SK-N-SH treated with all-trans-retinoic acid at 6 μM for 48 hours (cell line): ENCODE measurements around the gene S100A1.

Source experiments
- ARNTL ChIP-seq: fragments of 450-650 bp; formaldehyde crosslinking; IDR thresholded peaks from 2 replicates; pipeline ENCODE4 v1.5.0; 2020; ENCODE audit warnings: low read depth, mild to moderate bottlenecking, moderate library complexity, borderline replicate concordance
- BACH2 ChIP-seq: fragments of 250-450 bp; sonication (Bioruptor Pico); IDR thresholded peaks from 2 replicates; pipeline ENCODE4 v1.9.0; 2021; ENCODE audit warnings: mild to moderate bottlenecking, borderline replicate concordance
- CREB5 ChIP-seq: fragments of 250-450 bp; sonication (Bioruptor Pico); IDR thresholded peaks from 2 replicates; pipeline ENCODE4 v1.5.1; 2020; ENCODE audit warnings: low read depth, mild to moderate bottlenecking, moderate library complexity
- OSR1 ChIP-seq: fragments of 250-450 bp; sonication (Bioruptor Pico); IDR thresholded peaks from 2 replicates; pipeline ENCODE4 v1.8.0; 2022; ENCODE audit warnings: moderate library complexity, mild to moderate bottlenecking, inconsistent platforms
- RARB ChIP-seq: fragments of 250-450 bp; sonication (Bioruptor Pico); IDR thresholded peaks from 2 replicates; pipeline ENCODE4 v1.8.0; 2021; ENCODE audit warnings: mild to moderate bottlenecking, moderate library complexity
- TCF4 ChIP-seq: fragments of 250-450 bp; sonication (Bioruptor Pico); IDR thresholded peaks from 2 replicates; pipeline ENCODE4 v1.8.0; 2021; ENCODE audit warnings: mild to moderate bottlenecking, moderate library complexity, borderline replicate concordance
- ZC3H10 ChIP-seq: fragments of 250-450 bp; sonication (Bioruptor Pico); IDR thresholded peaks from 2 replicates; pipeline ENCODE4 v1.5.1; 2021; ENCODE audit warnings: mild to moderate bottlenecking, moderate library complexity
- ZFP3 ChIP-seq: fragments of 250-450 bp; sonication (Bioruptor Pico); IDR thresholded peaks from 2 replicates; pipeline ENCODE4 v1.5.0; 2020; ENCODE audit warnings: mild to moderate bottlenecking, moderate library complexity
- ZFP30 ChIP-seq: fragments of 450-650 bp; formaldehyde crosslinking; IDR thresholded peaks from 2 replicates; pipeline ENCODE4 v1.5.0; 2022; ENCODE audit warnings: mild to moderate bottlenecking, moderate library complexity
- ZNF8 ChIP-seq: fragments of 450-650 bp; formaldehyde crosslinking; IDR thresholded peaks from 2 replicates; pipeline ENCODE4 v1.5.0; 2020; ENCODE audit warnings: mild to moderate bottlenecking, moderate library complexity

DNA sequence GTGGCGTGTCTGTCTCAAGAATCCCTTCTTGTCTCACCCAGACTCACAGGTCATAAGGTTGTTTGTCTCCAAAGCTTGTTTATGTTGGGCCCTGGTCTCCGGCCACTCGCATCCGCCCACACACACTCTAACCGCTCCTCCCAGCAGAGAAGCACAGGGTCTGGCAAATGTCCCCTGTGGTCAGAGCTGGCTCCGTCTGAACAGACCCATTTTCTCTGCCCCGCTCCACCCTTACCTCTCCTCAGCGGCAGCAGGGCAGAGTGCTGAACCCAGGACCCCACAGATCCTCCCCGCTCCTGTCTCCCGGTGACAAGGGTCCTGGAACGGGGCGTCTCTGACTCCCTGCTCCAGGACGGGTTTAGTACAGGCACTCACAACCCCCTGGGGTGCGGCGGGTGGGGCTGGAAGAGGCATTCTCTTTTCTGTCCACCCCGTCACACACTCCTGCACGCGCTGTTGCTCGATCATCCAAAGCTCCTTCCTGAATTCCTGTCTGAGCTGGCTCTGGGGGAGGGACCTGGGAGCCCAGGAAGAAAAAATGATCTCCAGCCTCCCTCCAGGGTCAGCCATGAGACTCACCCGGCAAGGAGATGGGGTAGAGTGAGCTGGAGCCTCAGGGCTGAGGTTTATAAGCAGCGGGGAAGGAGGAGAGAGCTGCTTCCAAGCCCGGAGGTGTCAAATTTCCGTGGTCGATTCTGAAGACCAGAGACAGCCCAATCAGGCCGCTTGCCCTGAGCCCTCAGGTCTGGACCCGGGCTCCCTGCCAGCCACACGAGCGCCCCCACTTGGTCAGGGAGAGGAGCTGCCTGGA lies 1.1 kb upstream of the S100A1 start, which contains the start of gene S100A13:
- TF ChIP-seq ARNTL (CRISPR knock-in tag) (no peak), OSR1 (CRISPR knock-in tag) (no peak), ZFP30 (no peak), CREB5 (CRISPR knock-in tag) (no peak), RARB (CRISPR knock-in tag) (no peak), BACH2 (CRISPR knock-in tag) (no peak), TCF4 (CRISPR knock-in tag) (no peak), ZFP3 (CRISPR knock-in tag) (no peak), ZNF8 (CRISPR knock-in tag) (no peak), ZC3H10 (CRISPR knock-in tag) (no peak)
